AG09309 (cell line): ENCODE results near the gene CRADD.

Source experiments
- DNase-seq: peaks from one replicate; pipeline ENCODE4 v3.0.0-alpha.2; 2010; ENCODE audit warnings: low read depth
- H3K4me3 ChIP-seq: 2 replicates; pipeline ENCODE4 v1.5.1; 2011; ENCODE audit warnings: mild to moderate bottlenecking, low read depth, low read length, moderate library complexity; ENCODE audit not compliant: control insufficient read depth
- TF ChIP-seq, protein P1 (sequence below): IDR thresholded peaks from 2 replicates; pipeline ENCODE4 v1.5.1; 2011; ENCODE audit warnings: mild to moderate bottlenecking, low read depth, low read length, inconsistent platforms; ENCODE audit not compliant: insufficient read depth, control insufficient read depth; ENCODE audit errors: missing control alignments

The CRADD gene

DNA sequence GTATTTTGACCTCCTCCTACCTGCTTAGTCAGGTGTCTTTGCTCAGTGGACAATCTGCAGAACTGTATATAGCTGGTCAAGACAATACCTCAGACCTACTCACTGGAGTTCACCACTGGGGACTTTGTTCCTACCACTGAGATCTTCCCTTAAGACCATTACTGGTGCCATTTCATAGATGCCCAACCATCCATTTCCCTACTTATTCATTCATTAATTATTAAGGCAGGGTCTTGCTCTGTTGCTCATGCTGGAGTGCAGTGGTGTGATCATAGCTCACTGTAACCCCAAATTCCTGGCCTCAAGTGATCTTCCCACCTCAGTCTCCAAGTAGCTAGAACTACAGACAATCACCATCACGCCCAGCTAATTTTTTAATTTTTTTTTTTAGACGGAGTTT, 22.8 kb upstream of the CRADD start:
- H3K4me3 ChIP-seq, result no peak overlapping the region
- DNase-seq, result no peak
- TF ChIP-seq, protein P1, sequence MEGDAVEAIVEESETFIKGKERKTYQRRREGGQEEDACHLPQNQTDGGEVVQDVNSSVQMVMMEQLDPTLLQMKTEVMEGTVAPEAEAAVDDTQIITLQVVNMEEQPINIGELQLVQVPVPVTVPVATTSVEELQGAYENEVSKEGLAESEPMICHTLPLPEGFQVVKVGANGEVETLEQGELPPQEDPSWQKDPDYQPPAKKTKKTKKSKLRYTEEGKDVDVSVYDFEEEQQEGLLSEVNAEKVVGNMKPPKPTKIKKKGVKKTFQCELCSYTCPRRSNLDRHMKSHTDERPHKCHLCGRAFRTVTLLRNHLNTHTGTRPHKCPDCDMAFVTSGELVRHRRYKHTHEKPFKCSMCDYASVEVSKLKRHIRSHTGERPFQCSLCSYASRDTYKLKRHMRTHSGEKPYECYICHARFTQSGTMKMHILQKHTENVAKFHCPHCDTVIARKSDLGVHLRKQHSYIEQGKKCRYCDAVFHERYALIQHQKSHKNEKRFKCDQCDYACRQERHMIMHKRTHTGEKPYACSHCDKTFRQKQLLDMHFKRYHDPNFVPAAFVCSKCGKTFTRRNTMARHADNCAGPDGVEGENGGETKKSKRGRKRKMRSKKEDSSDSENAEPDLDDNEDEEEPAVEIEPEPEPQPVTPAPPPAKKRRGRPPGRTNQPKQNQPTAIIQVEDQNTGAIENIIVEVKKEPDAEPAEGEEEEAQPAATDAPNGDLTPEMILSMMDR, result no peak

DNA sequence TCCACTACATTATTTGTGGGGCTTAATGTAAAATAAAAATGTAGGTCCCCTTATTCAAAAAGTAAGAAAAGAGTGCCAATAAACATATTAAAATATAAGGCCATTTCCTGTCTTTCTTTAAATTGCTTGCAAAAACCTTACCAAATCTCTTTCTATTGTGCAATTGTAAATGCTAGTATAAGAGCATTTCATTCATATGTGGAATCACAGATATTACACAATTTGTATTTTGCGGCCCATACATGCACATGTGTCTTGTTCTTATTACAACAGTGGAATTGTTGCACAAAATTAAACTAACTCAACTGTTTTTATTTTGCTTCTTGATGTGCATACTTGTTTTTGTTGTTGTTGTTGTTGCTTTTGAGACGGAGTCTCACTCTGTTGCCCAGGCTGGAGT, 20.1 kb upstream of the CRADD start:
- no peak for DNase-seq
- H3K4me3 ChIP-seq, result no peak overlapping the region
- TF ChIP-seq, protein P1, result no peak

DNA sequence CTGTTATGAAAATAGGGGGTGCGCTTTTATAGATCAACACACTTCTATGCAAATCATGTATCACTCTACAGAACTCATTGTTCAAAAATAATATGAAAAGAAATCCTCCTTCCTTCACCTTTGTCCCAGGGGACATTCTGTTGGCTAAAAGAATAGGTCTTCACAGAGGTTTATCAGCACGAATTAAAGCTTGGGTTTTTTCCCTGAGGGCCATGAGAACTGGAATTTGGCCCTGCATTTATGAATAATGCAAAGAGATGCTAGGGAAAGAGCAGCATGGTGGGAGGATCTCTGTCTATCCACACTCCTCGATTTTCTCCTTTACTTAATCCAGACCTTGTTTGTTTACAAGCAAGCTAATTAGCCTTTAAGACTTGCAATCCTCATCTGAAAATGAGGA, 16.2 kb upstream of the CRADD start:
- TF ChIP-seq, protein P1, result no peak

DNA sequence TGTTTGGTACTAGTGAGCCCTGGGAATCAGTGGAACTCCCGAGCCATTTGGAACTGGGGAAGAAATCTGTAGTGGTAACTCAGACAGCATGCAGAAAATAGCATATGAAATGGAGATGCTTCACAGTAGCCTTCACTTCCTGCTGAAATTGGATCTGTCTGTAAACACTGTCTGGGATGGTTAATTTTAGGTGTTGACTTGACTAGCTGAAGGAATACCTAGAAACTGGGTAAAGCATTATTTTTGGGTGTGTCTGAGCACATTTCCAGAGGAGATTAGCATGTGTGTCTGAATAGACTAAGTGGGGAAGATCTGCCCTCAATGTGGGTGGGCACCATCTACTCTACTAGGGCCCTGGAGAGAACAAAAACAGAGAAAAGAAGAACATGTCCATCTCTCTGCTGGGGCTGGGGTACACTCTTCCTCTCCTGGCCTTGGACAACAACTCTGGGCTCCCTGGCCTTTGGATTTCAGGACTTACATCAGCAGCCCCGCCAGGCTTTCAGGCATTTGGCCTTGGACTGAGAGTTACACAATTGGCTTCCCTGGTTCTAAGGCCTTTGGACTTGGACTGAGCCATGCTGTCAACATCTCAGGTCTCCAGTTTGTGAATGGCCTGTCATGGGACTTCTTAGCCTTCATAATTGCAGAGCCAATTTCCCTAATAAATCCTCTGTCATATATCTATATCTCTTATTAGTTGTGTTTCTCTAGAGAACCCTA, 14.0 kb upstream of the CRADD start:
- TF ChIP-seq, protein P1, result no peak

More for the DNA sequence above, 16.2 kb upstream of the CRADD start:
- H3K4me3 ChIP-seq, result no peak overlapping the region
- DNase-seq, result no peak

DNA sequence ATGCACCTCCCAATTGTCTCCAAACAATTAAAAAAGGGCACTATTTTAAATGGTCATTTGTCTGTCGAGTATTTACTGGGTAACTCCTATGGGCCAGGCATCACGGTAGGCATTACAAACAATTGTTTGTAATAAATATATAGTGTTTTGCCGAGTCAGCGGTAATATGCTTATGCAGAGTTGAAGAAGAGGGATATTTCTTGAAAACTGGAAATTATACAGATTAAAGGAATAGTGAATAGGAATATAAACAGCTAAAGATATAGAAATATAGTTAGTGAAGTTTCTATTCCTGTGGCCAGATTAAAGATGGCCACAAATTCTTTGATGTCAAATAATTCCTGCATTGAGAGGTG, 13.5 kb upstream of the CRADD start:
- H3K4me3 ChIP-seq, result no peak overlapping the region
- no peak for DNase-seq
- TF ChIP-seq, protein P1, result no peak

More for the DNA sequence above, 14.0 kb upstream of the CRADD start:
- DNase-seq, result no peak
- no peak overlapping the region for H3K4me3 ChIP-seq

DNA sequence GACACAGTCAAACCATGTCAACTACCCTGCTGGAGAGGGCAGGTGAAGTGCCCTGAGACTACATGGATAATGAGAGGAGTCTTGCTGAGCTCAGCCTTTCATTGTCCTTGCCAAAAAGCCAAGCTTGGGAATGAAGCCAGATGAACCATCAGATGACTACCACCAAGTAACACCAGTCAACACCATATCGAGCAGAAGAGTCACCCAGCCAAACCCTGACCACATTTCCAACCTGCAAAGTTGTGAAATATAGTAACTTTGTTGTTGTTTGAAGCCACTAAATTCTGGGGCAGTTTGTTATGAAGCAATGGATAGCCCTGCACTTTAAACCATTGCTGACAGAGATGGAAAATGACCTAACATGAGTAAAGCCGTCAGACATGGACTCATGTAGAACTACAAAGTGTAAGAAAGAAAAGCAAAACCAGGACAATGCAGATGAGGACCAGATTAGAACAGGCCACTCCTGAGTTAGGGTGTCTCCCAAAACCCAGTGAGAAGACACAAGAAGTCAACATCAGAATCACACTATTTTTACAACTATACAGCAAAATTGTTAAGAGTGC, 12.5 kb upstream of the CRADD start:
- DNase-seq, result no peak
- TF ChIP-seq, protein P1, result no peak
- no peak overlapping the region for H3K4me3 ChIP-seq
